ENCODE results near the gene LGI1.

Gene LGI1

GRCh38 chr10:93841961-93842360 lies 84.2 kb downstream of the LGI1 start:
- no peak overlapping the region for H3K4me3 ChIP-seq (ENCODE audit: low read depth, low read length)
- TF ChIP-seq, protein P1, sequence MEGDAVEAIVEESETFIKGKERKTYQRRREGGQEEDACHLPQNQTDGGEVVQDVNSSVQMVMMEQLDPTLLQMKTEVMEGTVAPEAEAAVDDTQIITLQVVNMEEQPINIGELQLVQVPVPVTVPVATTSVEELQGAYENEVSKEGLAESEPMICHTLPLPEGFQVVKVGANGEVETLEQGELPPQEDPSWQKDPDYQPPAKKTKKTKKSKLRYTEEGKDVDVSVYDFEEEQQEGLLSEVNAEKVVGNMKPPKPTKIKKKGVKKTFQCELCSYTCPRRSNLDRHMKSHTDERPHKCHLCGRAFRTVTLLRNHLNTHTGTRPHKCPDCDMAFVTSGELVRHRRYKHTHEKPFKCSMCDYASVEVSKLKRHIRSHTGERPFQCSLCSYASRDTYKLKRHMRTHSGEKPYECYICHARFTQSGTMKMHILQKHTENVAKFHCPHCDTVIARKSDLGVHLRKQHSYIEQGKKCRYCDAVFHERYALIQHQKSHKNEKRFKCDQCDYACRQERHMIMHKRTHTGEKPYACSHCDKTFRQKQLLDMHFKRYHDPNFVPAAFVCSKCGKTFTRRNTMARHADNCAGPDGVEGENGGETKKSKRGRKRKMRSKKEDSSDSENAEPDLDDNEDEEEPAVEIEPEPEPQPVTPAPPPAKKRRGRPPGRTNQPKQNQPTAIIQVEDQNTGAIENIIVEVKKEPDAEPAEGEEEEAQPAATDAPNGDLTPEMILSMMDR (conservative IDR thresholded peaks at IDR 0.05; ENCODE audit: low read depth, low read length) = no peak
- no peak for DNase-seq (ENCODE audit: low read depth)

GRCh38 chr10:93844979-93845626 lies 87.4 kb downstream of the LGI1 start:
- no peak overlapping the region for H3K4me3 ChIP-seq (ENCODE audit: low read depth, low read length)
- no peak for DNase-seq (ENCODE audit: low read depth)
- TF ChIP-seq, protein P1 (conservative IDR thresholded peaks at IDR 0.05; ENCODE audit: low read depth, low read length) = no peak

Measured in choroid plexus epithelial cell (primary cell).